Memory B cell (primary cell): Measurements from ENCODE around the gene NR5A1.

Experiments used
- ATAC-seq: fragments of 150-1000 bp; cut with Tn5 transposase; 2 replicates; pipeline ENCODE4 v1.10.0; 2021; ENCODE audit warnings: low read depth, mild to moderate bottlenecking, moderate library complexity
- DNase-seq, 2 donors: peaks; one replicate each; pipeline ENCODE4 v3.0.0; 2022; ENCODE audit warnings: low spot score in 2 of 2
- H3K27ac Mint-ChIP-seq: one replicate; pipeline ENCODE4 v1.8.0; 2022; ENCODE audit warnings: mild to moderate bottlenecking, moderate library complexity, mixed read lengths
- H3K27me3 Mint-ChIP-seq: one replicate; pipeline ENCODE4 v1.8.0; 2022; ENCODE audit warnings: mixed read lengths
- H3K36me3 Mint-ChIP-seq: one replicate; pipeline ENCODE4 v1.8.0; 2022; ENCODE audit warnings: mild to moderate bottlenecking, mixed read lengths
- H3K4me1 Mint-ChIP-seq: one replicate; pipeline ENCODE4 v1.8.0; 2022; ENCODE audit warnings: mixed read lengths
- H3K4me3 Mint-ChIP-seq: one replicate; pipeline ENCODE4 v1.8.0; 2022; ENCODE audit warnings: mild to moderate bottlenecking, moderate library complexity, mixed read lengths
- H3K9me3 Mint-ChIP-seq: one replicate; pipeline ENCODE4 v1.8.0; 2022; ENCODE audit warnings: mixed read lengths

NR5A1 gene

GRCh38 chr9:124488641-124489210, 18.5 kb downstream of the NR5A1 start:
- no peak overlapping the region for H3K4me3 Mint-ChIP-seq
- peaks cover 19% of the 10 kb centered on the region for H3K27me3 Mint-ChIP-seq
- DNase-seq, result no peak
- no peaks in the 10 kb centered on the region for H3K4me1 Mint-ChIP-seq
- peaks cover 2% of the 10 kb centered on the region for H3K36me3 Mint-ChIP-seq
- H3K9me3 Mint-ChIP-seq, result peaks cover 2% of the 10 kb centered on the region
- no peak for ATAC-seq
- H3K27ac Mint-ChIP-seq, result no peak overlapping the region

GRCh38 chr9:124487260-124488182, 19.7 kb downstream of the NR5A1 start:
- no peak for ATAC-seq
- no peak overlapping the region for H3K4me3 Mint-ChIP-seq
- no peak overlapping the region for H3K27ac Mint-ChIP-seq
- H3K36me3 Mint-ChIP-seq, result peaks cover 2% of the 10 kb centered on the region
- peaks cover 2% of the 10 kb centered on the region for H3K9me3 Mint-ChIP-seq
- no peaks in the 10 kb centered on the region for H3K4me1 Mint-ChIP-seq
- DNase-seq, result no peak
- H3K27me3 Mint-ChIP-seq, result peaks cover 17% of the 10 kb centered on the region

DNA sequence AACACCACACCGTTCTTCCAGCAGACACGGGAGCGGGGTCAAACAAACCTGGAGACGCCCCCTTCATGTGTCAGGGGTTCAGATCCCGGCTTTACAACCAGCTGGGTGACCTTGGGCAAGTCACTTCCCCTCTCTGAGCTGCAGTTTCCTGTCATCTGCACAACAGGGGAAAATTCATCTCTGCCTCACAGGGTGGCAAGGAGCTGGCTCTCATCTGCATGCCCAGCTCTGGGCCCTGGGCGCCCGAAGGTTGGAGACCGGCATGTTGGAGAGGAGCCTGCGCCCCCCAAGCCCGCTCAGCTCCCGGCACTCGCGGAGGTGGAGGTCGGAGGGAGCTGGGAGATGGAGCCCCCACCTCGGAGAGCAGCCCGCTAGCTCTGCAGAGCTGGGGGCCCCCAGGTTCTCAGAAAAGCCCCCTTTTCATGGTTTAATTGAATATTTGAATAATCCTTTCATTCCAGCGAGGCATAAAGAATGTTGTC, 20.4 kb downstream of the NR5A1 start:
- ATAC-seq (no peak), DNase-seq (no peak)
- Mint-ChIP-seq H3K4me1 (no peaks in the 10 kb centered on the region), H3K27me3 (peaks cover 13% of the 10 kb centered on the region), H3K4me3 (no peak overlapping the region), H3K36me3 (no peaks in the 10 kb centered on the region), H3K27ac (no peak overlapping the region), H3K9me3 (peaks cover 2% of the 10 kb centered on the region)

GRCh38 chr9:124485936-124486335, 21.3 kb downstream of the NR5A1 start:
- Mint-ChIP-seq H3K9me3 (peaks cover 2% of the 10 kb centered on the region), H3K27me3 (peaks cover 10% of the 10 kb centered on the region), H3K27ac (no peak overlapping the region), H3K4me1 (no peaks in the 10 kb centered on the region), H3K4me3 (no peak overlapping the region), H3K36me3 (no peaks in the 10 kb centered on the region)
- DNase-seq (no peak), ATAC-seq (no peak)

GRCh38 chr9:124485201-124485600, 22.0 kb downstream of the NR5A1 start:
- H3K4me1 Mint-ChIP-seq, result no peaks in the 10 kb centered on the region
- H3K9me3 Mint-ChIP-seq, result peaks cover 2% of the 10 kb centered on the region
- ATAC-seq, result no peak
- no peaks in the 10 kb centered on the region for H3K36me3 Mint-ChIP-seq
- no peak overlapping the region for H3K4me3 Mint-ChIP-seq
- H3K27ac Mint-ChIP-seq, result no peak overlapping the region
- DNase-seq, result no peak
- peaks cover 11% of the 10 kb centered on the region for H3K27me3 Mint-ChIP-seq

GRCh38 chr9:124483481-124483880, 23.7 kb downstream of the NR5A1 start:
- Mint-ChIP-seq H3K27ac (no peak overlapping the region), H3K4me1 (peaks cover 5% of the 10 kb centered on the region), H3K9me3 (peaks cover 2% of the 10 kb centered on the region), H3K4me3 (no peak overlapping the region), H3K27me3 (peaks cover 10% of the 10 kb centered on the region), H3K36me3 (no peaks in the 10 kb centered on the region)
- ATAC-seq, result no peak
- DNase-seq, result no peak

- Mint-ChIP-seq H3K9me3 (peaks cover 2% of the 10 kb centered on the region), H3K4me3 (no peak overlapping the region), H3K27ac (no peak overlapping the region), H3K27me3 (peaks cover 12% of the 10 kb centered on the region), H3K4me1 (peaks cover 5% of the 10 kb centered on the region), H3K36me3 (no peaks in the 10 kb centered on the region)
- ATAC-seq (no peak), DNase-seq (no peak)
These were observed 24.7 kb downstream of the NR5A1 start for GRCh38 chr9:124482431-124483031.

GRCh38 chr9:124481115-124481514, 26.1 kb downstream of the NR5A1 start:
- no peaks in the 10 kb centered on the region for H3K36me3 Mint-ChIP-seq
- peaks cover 2% of the 10 kb centered on the region for H3K9me3 Mint-ChIP-seq
- ATAC-seq (no peak), DNase-seq (no peak)
- H3K4me3 Mint-ChIP-seq, result no peak overlapping the region
- H3K27ac Mint-ChIP-seq, result no peak overlapping the region
- peaks cover 5% of the 10 kb centered on the region for H3K4me1 Mint-ChIP-seq
- peaks cover 12% of the 10 kb centered on the region for H3K27me3 Mint-ChIP-seq

- H3K9me3 Mint-ChIP-seq, result peaks cover 2% of the 10 kb centered on the region
- H3K27ac Mint-ChIP-seq, result no peak overlapping the region
- no peak for DNase-seq
- H3K27me3 Mint-ChIP-seq, result peaks cover 12% of the 10 kb centered on the region
- H3K36me3 Mint-ChIP-seq, result no peaks in the 10 kb centered on the region
- peak; percentile 50 for ATAC-seq
- H3K4me1 Mint-ChIP-seq, result peaks cover 5% of the 10 kb centered on the region
- no peak overlapping the region for H3K4me3 Mint-ChIP-seq
These were observed 26.6 kb downstream of the NR5A1 start for GRCh38 chr9:124480621-124480981.

DNA sequence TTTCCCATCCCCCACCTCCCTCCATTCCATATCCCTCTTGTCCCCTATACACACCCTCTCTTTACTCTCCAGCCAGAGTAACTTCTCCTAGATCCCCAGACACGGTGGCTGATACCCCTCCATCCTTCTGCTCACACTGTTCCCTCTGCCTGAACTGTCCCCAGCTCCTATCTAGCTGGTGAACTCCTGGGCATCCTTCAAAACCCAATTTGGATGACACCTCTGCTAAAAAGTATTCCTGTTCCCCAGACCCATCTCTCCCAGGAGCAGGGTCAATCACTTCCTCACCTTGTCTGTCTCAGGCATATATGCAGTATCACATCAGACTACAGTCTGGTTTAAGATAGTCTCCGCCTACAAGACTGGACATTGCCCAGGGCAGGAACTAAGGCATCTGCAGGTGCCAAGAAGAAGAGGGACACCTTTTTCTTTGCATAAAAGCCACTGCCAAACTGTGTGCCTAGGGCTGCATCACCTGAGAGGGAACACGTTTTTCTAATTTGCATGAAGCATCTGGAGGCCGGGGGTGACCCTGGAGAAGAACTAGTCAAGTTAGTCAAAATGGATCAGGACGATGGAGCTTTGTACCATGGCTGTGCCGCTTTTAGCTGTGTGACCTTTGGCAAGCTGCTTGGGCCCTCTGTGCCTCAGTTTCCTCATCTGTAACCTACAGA, 27.1 kb downstream of the NR5A1 start:
- DNase-seq (no peak), ATAC-seq (peak; percentile 19)
- Mint-ChIP-seq H3K36me3 (no peaks in the 10 kb centered on the region), H3K4me1 (peaks cover 5% of the 10 kb centered on the region), H3K27ac (no peak overlapping the region), H3K9me3 (peaks cover 2% of the 10 kb centered on the region), H3K27me3 (peaks cover 12% of the 10 kb centered on the region), H3K4me3 (no peak overlapping the region)

- DNase-seq (no peak), ATAC-seq (no peak)
- Mint-ChIP-seq H3K9me3 (peaks cover 2% of the 10 kb centered on the region), H3K4me3 (no peak overlapping the region), H3K36me3 (no peaks in the 10 kb centered on the region), H3K4me1 (peaks cover 5% of the 10 kb centered on the region), H3K27me3 (peaks cover 12% of the 10 kb centered on the region), H3K27ac (no peak overlapping the region)
These were observed 27.8 kb downstream of the NR5A1 start for GRCh38 chr9:124479371-124479770.

DNA sequence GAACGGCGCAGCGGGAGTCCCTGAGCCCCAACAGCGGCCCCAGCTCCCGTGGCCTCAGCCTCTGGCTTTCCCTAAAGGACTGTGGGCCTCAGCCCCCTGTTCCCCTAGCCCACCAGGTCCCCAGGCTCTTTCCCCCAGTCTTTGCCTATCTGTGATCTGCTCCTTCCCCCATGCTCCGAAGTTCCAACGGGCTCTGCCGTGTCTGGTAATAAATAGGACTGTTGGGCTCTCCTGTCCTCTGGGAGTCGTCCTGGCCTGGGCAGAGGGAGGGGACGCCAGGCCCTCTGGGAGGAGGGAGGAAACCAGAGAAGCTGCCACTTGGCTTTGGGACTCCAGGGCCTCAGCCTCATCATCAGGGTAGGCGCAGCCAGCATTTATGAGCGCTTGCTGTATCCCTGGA, 28.8 kb downstream of the NR5A1 start:
- H3K36me3 Mint-ChIP-seq, result no peaks in the 10 kb centered on the region
- DNase-seq, result no peak
- no peak overlapping the region for H3K4me3 Mint-ChIP-seq
- H3K27ac Mint-ChIP-seq, result no peak overlapping the region
- peaks cover 5% of the 10 kb centered on the region for H3K4me1 Mint-ChIP-seq
- ATAC-seq, result no peak
- no peaks in the 10 kb centered on the region for H3K9me3 Mint-ChIP-seq
- H3K27me3 Mint-ChIP-seq, result peaks cover 18% of the 10 kb centered on the region

- H3K9me3 Mint-ChIP-seq, result no peaks in the 10 kb centered on the region
- no peak overlapping the region for H3K27ac Mint-ChIP-seq
- DNase-seq, result no peak
- H3K4me3 Mint-ChIP-seq, result no peak overlapping the region
- no peak for ATAC-seq
- H3K27me3 Mint-ChIP-seq, result peaks cover 23% of the 10 kb centered on the region
- peaks cover 5% of the 10 kb centered on the region for H3K4me1 Mint-ChIP-seq
- H3K36me3 Mint-ChIP-seq, result no peaks in the 10 kb centered on the region
These were observed 29.4 kb downstream of the NR5A1 start for GRCh38 chr9:124477648-124478285.
